Prostate gland (tissue), 2 donors: ENCODE measurements around the gene ADARB2. TPM values are rescaled to one million over a fixed set of nuclear protein-coding genes. Genes with fewer than 3 reads are reported as not detected.

Source experiments
- DNase-seq: peaks from one replicate; pipeline ENCODE4 v3.0.0-alpha.2; 2019; ENCODE audit warnings: low spot score
- H3K27ac ChIP-seq, 2 donors: fragments of 200-600 bp; sonication (generic); 2 replicates each; pipeline ENCODE4 v1.5.1; 2017 to 2019
- H3K27me3 ChIP-seq: fragments of 200-600 bp; sonication (generic); replicated peaks from 2 replicates; pipeline ENCODE4 v1.5.1; 2019; ENCODE audit not compliant: insufficient read depth
- H3K36me3 ChIP-seq, 2 donors: fragments of 200-600 bp; sonication (generic); 1 replicate in 1 of 2; 2 replicates in 1 of 2; pipeline versions ENCODE4 v1.5.1 to v1.8.1; 2017 to 2019
- H3K4me1 ChIP-seq: fragments of 200-600 bp; sonication (generic); replicated peaks from 2 replicates; pipeline ENCODE4 v1.5.1; 2019
- H3K4me3 ChIP-seq, 2 donors: fragments of 200-600 bp; sonication (generic); 2 replicates each; pipeline ENCODE4 v1.5.1; 2017 to 2019
- H3K9me3 ChIP-seq: fragments of 200-600 bp; sonication (generic); 2 replicates; pipeline ENCODE4 v1.5.1; 2017
- POLR2A ChIP-seq: fragments of 450-650 bp; IDR thresholded peaks from one replicate; pipeline ENCODE4 v1.6.1; 2016; ENCODE audit warnings: antibody characterized with exemption, mild to moderate bottlenecking
- POLR2AphosphoS5 ChIP-seq: sonication (generic); formaldehyde crosslinking; IDR thresholded peaks from one replicate; pipeline ENCODE4 v1.6.1; 2017; ENCODE audit warnings: antibody characterized with exemption
- WGBS: methylation state at CpG from one replicate; pipeline ENCODE4 v1.1.5; 2018; 5-methylcytosine and 5-hydroxymethylcytosine counted together
- intact Hi-C: fragments of 100-400 bp; cut with DNase I; formaldehyde crosslinking; loops from one replicate; pipeline ENCODE4 v1.14.2; 2022
- total RNA-seq, 2 donors: library from RNA; depleted of rRNA; stranded (reverse); fragments of >200 nt; gene quantifications; one replicate each; pipeline ENCODE4 v1.1.0, GENCODE V29; 2016
- TF ChIP-seq, protein P1 (sequence below), 4 experiments: fragments of 200-600 bp in 2 of 4; fragments of 450-650 bp in 2 of 4; sonication (generic) in 2 of 4; IDR thresholded peaks; 1 replicate in 3 of 4; 2 replicates in 1 of 4; pipeline ENCODE4 v1.5.1; 2016 to 2019; ENCODE audit warnings: antibody characterized with exemption in 4 of 4, mild to moderate bottlenecking in 2 of 4, moderate library complexity in 2 of 4

The ADARB2 gene
- total RNA-seq, 2 donors from 2014 or later, result 0.36 to 10.5 TPM

DNA sequence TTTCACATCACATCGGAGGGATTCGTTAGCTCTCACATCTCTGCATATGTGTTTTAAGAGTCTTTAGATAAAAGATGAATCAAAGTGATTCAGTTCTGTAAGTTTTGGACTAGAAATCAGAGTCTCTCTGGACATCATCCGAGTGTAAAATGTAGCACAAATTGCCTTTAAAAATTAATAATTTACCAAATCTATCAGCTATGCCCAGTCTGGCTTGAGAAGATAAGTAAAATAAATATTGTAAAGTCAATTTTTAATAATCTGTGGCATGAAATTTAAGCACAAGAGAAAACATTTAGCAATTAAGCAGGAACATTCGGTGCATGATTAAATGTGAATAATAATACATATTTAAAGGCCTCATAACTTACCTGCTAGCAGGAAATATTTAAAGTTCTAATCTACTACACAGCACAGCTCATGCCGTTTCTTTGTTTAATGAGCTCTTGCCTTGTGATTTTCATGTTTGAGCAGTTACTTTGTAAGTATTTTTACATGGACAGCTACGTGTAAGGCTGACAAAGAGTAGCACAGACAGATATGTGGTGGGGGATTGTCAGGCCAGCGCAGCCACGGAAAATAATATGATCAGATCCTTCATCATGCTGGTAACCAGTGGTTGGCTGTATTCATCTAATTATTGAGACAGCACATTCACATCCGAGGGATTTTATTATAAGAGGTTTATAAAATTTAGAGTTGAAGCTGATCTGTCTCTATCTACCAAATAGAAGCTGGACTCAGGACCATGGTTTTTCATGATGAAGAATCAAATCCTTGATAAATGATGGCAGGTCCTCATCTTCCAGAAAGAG, 317.3 kb downstream of the ADARB2 start:
- no peaks in the 10 kb centered on the region for H3K27me3 ChIP-seq
- no peak overlapping the region for H3K4me3 ChIP-seq
- WGBS, result 30% methylated on average over 9 of the region's 9 CpGs
- DNase-seq, result no peak
- TF ChIP-seq, protein P1, sequence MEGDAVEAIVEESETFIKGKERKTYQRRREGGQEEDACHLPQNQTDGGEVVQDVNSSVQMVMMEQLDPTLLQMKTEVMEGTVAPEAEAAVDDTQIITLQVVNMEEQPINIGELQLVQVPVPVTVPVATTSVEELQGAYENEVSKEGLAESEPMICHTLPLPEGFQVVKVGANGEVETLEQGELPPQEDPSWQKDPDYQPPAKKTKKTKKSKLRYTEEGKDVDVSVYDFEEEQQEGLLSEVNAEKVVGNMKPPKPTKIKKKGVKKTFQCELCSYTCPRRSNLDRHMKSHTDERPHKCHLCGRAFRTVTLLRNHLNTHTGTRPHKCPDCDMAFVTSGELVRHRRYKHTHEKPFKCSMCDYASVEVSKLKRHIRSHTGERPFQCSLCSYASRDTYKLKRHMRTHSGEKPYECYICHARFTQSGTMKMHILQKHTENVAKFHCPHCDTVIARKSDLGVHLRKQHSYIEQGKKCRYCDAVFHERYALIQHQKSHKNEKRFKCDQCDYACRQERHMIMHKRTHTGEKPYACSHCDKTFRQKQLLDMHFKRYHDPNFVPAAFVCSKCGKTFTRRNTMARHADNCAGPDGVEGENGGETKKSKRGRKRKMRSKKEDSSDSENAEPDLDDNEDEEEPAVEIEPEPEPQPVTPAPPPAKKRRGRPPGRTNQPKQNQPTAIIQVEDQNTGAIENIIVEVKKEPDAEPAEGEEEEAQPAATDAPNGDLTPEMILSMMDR (IDR thresholded peaks at IDR 0.05), result no peak
- TF ChIP-seq POLR2AphosphoS5, result peak; percentile 58
- TF ChIP-seq POLR2A, result no peak
- no peaks in the 10 kb centered on the region for H3K36me3 ChIP-seq
- no peaks in the 10 kb centered on the region for H3K9me3 ChIP-seq
- intact Hi-C loops, result no loop called here
- no peak overlapping the region for H3K27ac ChIP-seq
- H3K4me1 ChIP-seq, result no peaks in the 10 kb centered on the region

- Histone ChIP-seq H3K4me3 (no peak overlapping the region), H3K36me3 (no peaks in the 10 kb centered on the region), H3K27me3 (no peaks in the 10 kb centered on the region), H3K27ac (no peak overlapping the region), H3K4me1 (no peaks in the 10 kb centered on the region), H3K9me3 (no peaks in the 10 kb centered on the region)
- intact Hi-C loops, result no loop called here
- WGBS, result 95% methylated on average over 16 of the region's 17 CpGs
- DNase-seq, result no peak
- TF ChIP-seq POLR2AphosphoS5 (no peak), POLR2A (no peak)
- TF ChIP-seq, protein P1 (IDR thresholded peaks at IDR 0.05), result no peak
These were observed 319.2 kb downstream of the ADARB2 start for GRCh38 chr10:1418031-1418550.

GRCh38 chr10:1417574-1417973, 319.8 kb downstream of the ADARB2 start:
- H3K9me3 ChIP-seq, result no peaks in the 10 kb centered on the region
- TF ChIP-seq POLR2A (no peak), POLR2AphosphoS5 (no peak)
- TF ChIP-seq, protein P1 (IDR thresholded peaks at IDR 0.05), result no peak

GRCh38 chr10:1416456-1417037, 320.8 kb downstream of the ADARB2 start:
- Histone ChIP-seq H3K4me3 (no peak overlapping the region), H3K9me3 (no peaks in the 10 kb centered on the region), H3K36me3 (no peaks in the 10 kb centered on the region), H3K27me3 (no peaks in the 10 kb centered on the region), H3K27ac (no peak overlapping the region), H3K4me1 (no peaks in the 10 kb centered on the region)
- no peak for DNase-seq
- no peak for TF ChIP-seq POLR2AphosphoS5
- no peak for TF ChIP-seq POLR2A
- TF ChIP-seq, protein P1 (IDR thresholded peaks at IDR 0.05), result no peak
- WGBS, result 93% methylated on average over 8 of the region's 8 CpGs
- intact Hi-C loops, result no loop called here

More at GRCh38 chr10:1417574-1417973, 319.8 kb downstream of the ADARB2 start:
- H3K27me3 ChIP-seq, result no peaks in the 10 kb centered on the region
- no peak for DNase-seq
- H3K4me1 ChIP-seq, result no peaks in the 10 kb centered on the region
- WGBS, result 86% methylated on average over 10 of the region's 10 CpGs
- no peak overlapping the region for H3K4me3 ChIP-seq
- no peak overlapping the region for H3K27ac ChIP-seq
- intact Hi-C loops, result no loop called here
- H3K36me3 ChIP-seq, result no peaks in the 10 kb centered on the region
